ENCODE results near the gene MMP10.
A peak's percentile ranks its signal among the peaks of the same experiment; 100 is the strongest.

DNA sequence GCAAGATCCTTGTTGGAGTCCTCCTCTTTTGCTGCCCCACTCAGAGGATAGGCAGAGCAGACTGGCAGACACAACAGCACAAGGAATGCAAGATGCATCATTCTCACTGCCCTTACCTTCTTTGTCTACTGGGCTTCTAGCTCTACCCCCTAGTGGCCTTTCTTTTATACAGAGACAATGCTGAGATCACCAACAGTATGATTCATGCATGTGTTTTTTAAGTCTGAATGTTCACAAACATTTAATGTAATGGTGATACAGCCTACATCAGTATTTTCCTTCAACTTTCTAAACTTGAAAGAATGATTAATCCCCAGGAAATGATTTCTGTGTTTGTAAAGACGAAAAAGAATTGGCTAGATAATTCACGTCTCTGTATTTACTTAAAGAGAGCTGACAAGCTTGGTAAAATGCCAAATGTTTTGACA, at the start of gene MMP10:
- TF ChIP-seq, protein P1, sequence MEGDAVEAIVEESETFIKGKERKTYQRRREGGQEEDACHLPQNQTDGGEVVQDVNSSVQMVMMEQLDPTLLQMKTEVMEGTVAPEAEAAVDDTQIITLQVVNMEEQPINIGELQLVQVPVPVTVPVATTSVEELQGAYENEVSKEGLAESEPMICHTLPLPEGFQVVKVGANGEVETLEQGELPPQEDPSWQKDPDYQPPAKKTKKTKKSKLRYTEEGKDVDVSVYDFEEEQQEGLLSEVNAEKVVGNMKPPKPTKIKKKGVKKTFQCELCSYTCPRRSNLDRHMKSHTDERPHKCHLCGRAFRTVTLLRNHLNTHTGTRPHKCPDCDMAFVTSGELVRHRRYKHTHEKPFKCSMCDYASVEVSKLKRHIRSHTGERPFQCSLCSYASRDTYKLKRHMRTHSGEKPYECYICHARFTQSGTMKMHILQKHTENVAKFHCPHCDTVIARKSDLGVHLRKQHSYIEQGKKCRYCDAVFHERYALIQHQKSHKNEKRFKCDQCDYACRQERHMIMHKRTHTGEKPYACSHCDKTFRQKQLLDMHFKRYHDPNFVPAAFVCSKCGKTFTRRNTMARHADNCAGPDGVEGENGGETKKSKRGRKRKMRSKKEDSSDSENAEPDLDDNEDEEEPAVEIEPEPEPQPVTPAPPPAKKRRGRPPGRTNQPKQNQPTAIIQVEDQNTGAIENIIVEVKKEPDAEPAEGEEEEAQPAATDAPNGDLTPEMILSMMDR (conservative IDR thresholded peaks at IDR 0.05; ENCODE audit: low read length): peak; percentile 55
- TF ChIP-seq EZH2phosphoT487 (IDR thresholded peaks at IDR 0.05; ENCODE audit: borderline replicate concordance): no peak

Data from Loucy (cell line).